T1000 (cell line): ENCODE data around the gene IHH.

Experiments
- DNase-seq: peaks from one replicate; lab custom pipeline; 2025; ENCODE audit warnings: mixed read lengths; lab: John Stamatoyannopoulos, UW

Gene IHH

GRCh38 chr2:219073413-219074129, 12.8 kb upstream of the IHH start:
- DNase-seq = no peak

- no peak for DNase-seq
Observed at GRCh38 chr2:219072741-219073250, 12.1 kb upstream of the IHH start.

GRCh38 chr2:219071131-219071816, 10.6 kb upstream of the IHH start:
- DNase-seq = no peak

GRCh38 chr2:219065484-219065883, 4.8 kb upstream of the IHH start:
- DNase-seq = no peak

- no peak for DNase-seq
Observed at GRCh38 chr2:219062081-219062480, 1.4 kb upstream of the IHH start.

GRCh38 chr2:219059725-219060682, 717 bp downstream of the IHH start:
- DNase-seq = no peak

- no peak for DNase-seq
Observed at GRCh38 chr2:219059375-219059724, 1.4 kb downstream of the IHH start.

- no peak for DNase-seq
Observed at GRCh38 chr2:219058541-219059374, 2.0 kb downstream of the IHH start.

- peak; percentile 24 for DNase-seq
Observed at GRCh38 chr2:219057709-219058540, 2.8 kb downstream of the IHH start.

GRCh38 chr2:219056896-219057708, 3.6 kb downstream of the IHH start:
- DNase-seq = no peak

GRCh38 chr2:219056176-219056895, 4.4 kb downstream of the IHH start:
- DNase-seq = no peak

- no peak for DNase-seq
Observed at GRCh38 chr2:219054956-219055903, 5.5 kb downstream of the IHH start.

- no peak for DNase-seq
Observed at GRCh38 chr2:219049282-219049681, 11.4 kb downstream of the IHH start.

- peak; percentile 12 for DNase-seq
Observed at GRCh38 chr2:219045937-219046550, 14.7 kb downstream of the IHH start.

GRCh38 chr2:219042750-219043149, 18.0 kb downstream of the IHH start:
- DNase-seq = no peak

- no peak for DNase-seq
Observed at GRCh38 chr2:219042157-219042556, 18.6 kb downstream of the IHH start.

- DNase-seq = no peak
Observed at GRCh38 chr2:219041252-219041651, 19.5 kb downstream of the IHH start, which contains the start of gene CFAP65. Gene CFAP65 (minus strand): TSS chr2:219041516. CDS start chr2:219039048, 2,468 bp downstream.
